K562 (cell line): ENCODE measurements around the gene AGFG2. TPM values are rescaled to one million over a fixed set of nuclear protein-coding genes. Genes with fewer than 3 reads are reported as not detected.
A peak's percentile ranks its signal among the peaks of the same experiment; 100 is the strongest.

Source experiments
- CTCFL ChIP-seq: IDR thresholded peaks from 2 replicates; pipeline ENCODE4 v1.6.1; 2011; ENCODE audit warnings: borderline replicate concordance, low read depth, mild to moderate bottlenecking, moderate library complexity, low read length; ENCODE audit not compliant: insufficient read depth, poor library complexity, severe bottlenecking
- DNMT1 ChIP-seq: fragments of 450-650 bp; IDR thresholded peaks from 2 replicates; pipeline ENCODE4 v1.6.1; 2016; ENCODE audit warnings: antibody characterized with exemption, mild to moderate bottlenecking
- IRF2 ChIP-seq: sonication (generic); formaldehyde crosslinking; IDR thresholded peaks from 2 replicates; pipeline ENCODE4 v1.8.1; 2022; ENCODE audit warnings: mild to moderate bottlenecking, missing genetic modification reagents
- MYNN ChIP-seq, 2 experiments: sonication (generic); formaldehyde crosslinking in 1 of 2; IDR thresholded peaks; 2 replicates each; pipeline versions ENCODE4 v1.5.0 to v1.6.1; 2016 to 2020; ENCODE audit warnings: antibody characterized with exemption in 1 of 2, missing genetic modification reagents in 1 of 2
- NFIX ChIP-seq: fragments of 250-450 bp; sonication (Bioruptor Pico); IDR thresholded peaks from 2 replicates; pipeline ENCODE4 v1.4.0; 2020; ENCODE audit warnings: low read depth, mild to moderate bottlenecking, moderate library complexity
- NR2C2 ChIP-seq, 2 experiments: fragments of 200-800 bp in 1 of 2; sonication (Bioruptor generic) in 1 of 2; sonication (generic) in 1 of 2; formaldehyde crosslinking in 1 of 2; IDR thresholded peaks; 2 replicates each; pipeline versions ENCODE4 v1.6.1 to v1.8.0; 2016 to 2022; ENCODE audit warnings: mild to moderate bottlenecking in 1 of 2, missing compliant biosample characterization in 1 of 2, missing genetic modification characterization in 1 of 2, missing genetic modification reagents in 1 of 2
- PRPF4 ChIP-seq: fragments of 200-400 bp; formaldehyde crosslinking; IDR thresholded peaks from one replicate; pipeline ENCODE4 v1.6.1; 2017; ENCODE audit warnings: low read length, low read depth, mild to moderate bottlenecking; ENCODE audit not compliant: insufficient read depth, poor library complexity, severe bottlenecking
- RAD21 ChIP-seq, 2 experiments: fragments of 250-450 bp in 1 of 2; fragments of 450-650 bp in 1 of 2; sonication (Bioruptor Pico) in 1 of 2; formaldehyde crosslinking in 1 of 2; IDR thresholded peaks in 1 of 2; conservative IDR thresholded peaks in 1 of 2; 2 replicates each; pipeline versions ENCODE4 v1.4.0 to v1.8.0; 2020 to 2022; ENCODE audit warnings: mild to moderate bottlenecking in 2 of 2, moderate library complexity in 1 of 2
- RAD51 ChIP-seq: fragments of 450-650 bp; IDR thresholded peaks from 2 replicates; pipeline ENCODE4 v1.7.1; 2016; ENCODE audit warnings: low read depth, mild to moderate bottlenecking, borderline replicate concordance
- XRCC5 ChIP-seq: fragments of 200-400 bp; formaldehyde crosslinking; IDR thresholded peaks from 2 replicates; pipeline ENCODE4 v1.6.1; 2017; ENCODE audit warnings: low read depth, mild to moderate bottlenecking, low read length
- ZBTB12 ChIP-seq: fragments of 250-450 bp; sonication (Bioruptor Pico); IDR thresholded peaks from 2 replicates; pipeline ENCODE4 v1.4.0; 2020
- ZKSCAN3 ChIP-seq: fragments of 250-450 bp; sonication (Bioruptor Pico); IDR thresholded peaks from 2 replicates; pipeline ENCODE4 v1.4.0; 2020
- polyA plus RNA-seq, 8 experiments: library from polyadenylated mRNA; depleted of rRNA in 4 of 8; stranded (reverse) in 5 of 8; unstranded in 3 of 8; fragments of >200 nt; fragmentation: Nextera tagmentation in 2 of 8; fragmentation: Illumina TruSeq in 1 of 8; extraction: Ambion mirVana in 2 of 8; extraction: Trizol in 1 of 8; gene quantifications; 2 replicates each; pipeline versions ENCODE4 v1.2.1 to v1.2.3, GENCODE V29; 2011 to 2014; ENCODE audit warnings: inconsistent platforms in 1 of 8, missing spikeins in 1 of 8
- total RNA-seq, 7 experiments: library from RNA; depleted of rRNA in 6 of 7; stranded (reverse); fragments of >200 nt in 6 of 7; fragmentation: Illumina TruSeq in 2 of 7; extraction: Trizol in 2 of 7; gene quantifications; 2 replicates each; pipeline versions ENCODE4 v1.2.1 to v1.2.3, GENCODE V29; 2011 to 2021; ENCODE audit warnings: low replicate concordance in 1 of 7
- TF ChIP-seq, protein P1 (sequence below), 2 experiments: fragments of 450-650 bp; IDR thresholded peaks; 2 replicates each; pipeline ENCODE4 v1.6.1; 2018; ENCODE audit warnings: mild to moderate bottlenecking in 2 of 2, low read depth in 1 of 2; ENCODE audit not compliant: partially characterized antibody in 2 of 2
- TF ChIP-seq, protein P2 (sequence below): IDR thresholded peaks from 2 replicates; pipeline ENCODE4 v1.6.1; 2011; ENCODE audit not compliant: insufficient read length; ENCODE audit errors: extremely low read depth
- TF ChIP-seq, protein P3 (sequence below): sonication (generic); formaldehyde crosslinking; IDR thresholded peaks from 2 replicates; pipeline ENCODE4 v1.8.0; 2022; ENCODE audit warnings: missing genetic modification reagents, mild to moderate bottlenecking, moderate library complexity, borderline replicate concordance

AGFG2 gene
- total and polyA plus RNA-seq, 9 of the 15 experiments (the other 6 are each of a cell fraction or from before 2014, with no cell fraction given): 0.31 to 23.1 (median 6.5) TPM

GRCh38 chr7:100568896-100569844 lies 30.2 kb downstream of the AGFG2 start (continued):
- 0 out of 2 replicates have a peak, but pooled peaks have one; percentile 63 for TF ChIP-seq MYNN (IDR thresholded peaks at IDR 0.05)
- no peak for TF ChIP-seq MYNN (CRISPR knock-in tag; IDR thresholded peaks at IDR 0.05)
- TF ChIP-seq IRF2 (CRISPR knock-in tag): no peak
- TF ChIP-seq NFIX (CRISPR knock-in tag): no peak
- TF ChIP-seq, protein P1, sequence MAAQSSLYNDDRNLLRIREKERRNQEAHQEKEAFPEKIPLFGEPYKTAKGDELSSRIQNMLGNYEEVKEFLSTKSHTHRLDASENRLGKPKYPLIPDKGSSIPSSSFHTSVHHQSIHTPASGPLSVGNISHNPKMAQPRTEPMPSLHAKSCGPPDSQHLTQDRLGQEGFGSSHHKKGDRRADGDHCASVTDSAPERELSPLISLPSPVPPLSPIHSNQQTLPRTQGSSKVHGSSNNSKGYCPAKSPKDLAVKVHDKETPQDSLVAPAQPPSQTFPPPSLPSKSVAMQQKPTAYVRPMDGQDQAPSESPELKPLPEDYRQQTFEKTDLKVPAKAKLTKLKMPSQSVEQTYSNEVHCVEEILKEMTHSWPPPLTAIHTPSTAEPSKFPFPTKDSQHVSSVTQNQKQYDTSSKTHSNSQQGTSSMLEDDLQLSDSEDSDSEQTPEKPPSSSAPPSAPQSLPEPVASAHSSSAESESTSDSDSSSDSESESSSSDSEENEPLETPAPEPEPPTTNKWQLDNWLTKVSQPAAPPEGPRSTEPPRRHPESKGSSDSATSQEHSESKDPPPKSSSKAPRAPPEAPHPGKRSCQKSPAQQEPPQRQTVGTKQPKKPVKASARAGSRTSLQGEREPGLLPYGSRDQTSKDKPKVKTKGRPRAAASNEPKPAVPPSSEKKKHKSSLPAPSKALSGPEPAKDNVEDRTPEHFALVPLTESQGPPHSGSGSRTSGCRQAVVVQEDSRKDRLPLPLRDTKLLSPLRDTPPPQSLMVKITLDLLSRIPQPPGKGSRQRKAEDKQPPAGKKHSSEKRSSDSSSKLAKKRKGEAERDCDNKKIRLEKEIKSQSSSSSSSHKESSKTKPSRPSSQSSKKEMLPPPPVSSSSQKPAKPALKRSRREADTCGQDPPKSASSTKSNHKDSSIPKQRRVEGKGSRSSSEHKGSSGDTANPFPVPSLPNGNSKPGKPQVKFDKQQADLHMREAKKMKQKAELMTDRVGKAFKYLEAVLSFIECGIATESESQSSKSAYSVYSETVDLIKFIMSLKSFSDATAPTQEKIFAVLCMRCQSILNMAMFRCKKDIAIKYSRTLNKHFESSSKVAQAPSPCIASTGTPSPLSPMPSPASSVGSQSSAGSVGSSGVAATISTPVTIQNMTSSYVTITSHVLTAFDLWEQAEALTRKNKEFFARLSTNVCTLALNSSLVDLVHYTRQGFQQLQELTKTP (IDR thresholded peaks at IDR 0.05; ENCODE audit: low read depth in 1 of 2, partially characterized antibody in 2 of 2): no peak
- peak; percentile 8 to 49; a peak in 2 of 4 replicates for TF ChIP-seq RAD21 (CRISPR knock-in tag; conservative IDR thresholded peaks at IDR 0.05 in 1 of 2, IDR thresholded peaks at IDR 0.05 in 1 of 2)
- no peak for TF ChIP-seq DNMT1
- peak; percentile 12; the same call in 1 of the 2 replicates for TF ChIP-seq RAD51
- no peak for TF ChIP-seq ZKSCAN3 (CRISPR knock-in tag)
- TF ChIP-seq, protein P2, sequence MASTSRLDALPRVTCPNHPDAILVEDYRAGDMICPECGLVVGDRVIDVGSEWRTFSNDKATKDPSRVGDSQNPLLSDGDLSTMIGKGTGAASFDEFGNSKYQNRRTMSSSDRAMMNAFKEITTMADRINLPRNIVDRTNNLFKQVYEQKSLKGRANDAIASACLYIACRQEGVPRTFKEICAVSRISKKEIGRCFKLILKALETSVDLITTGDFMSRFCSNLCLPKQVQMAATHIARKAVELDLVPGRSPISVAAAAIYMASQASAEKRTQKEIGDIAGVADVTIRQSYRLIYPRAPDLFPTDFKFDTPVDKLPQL: no peak
- TF ChIP-seq, protein P3, sequence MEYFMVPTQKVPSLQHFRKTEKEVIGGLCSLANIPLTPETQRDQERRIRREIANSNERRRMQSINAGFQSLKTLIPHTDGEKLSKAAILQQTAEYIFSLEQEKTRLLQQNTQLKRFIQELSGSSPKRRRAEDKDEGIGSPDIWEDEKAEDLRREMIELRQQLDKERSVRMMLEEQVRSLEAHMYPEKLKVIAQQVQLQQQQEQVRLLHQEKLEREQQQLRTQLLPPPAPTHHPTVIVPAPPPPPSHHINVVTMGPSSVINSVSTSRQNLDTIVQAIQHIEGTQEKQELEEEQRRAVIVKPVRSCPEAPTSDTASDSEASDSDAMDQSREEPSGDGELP: peak; percentile 96
- no peak for TF ChIP-seq XRCC5
- no peak for TF ChIP-seq ZBTB12 (CRISPR knock-in tag)
- TF ChIP-seq CTCFL: peak; percentile 45
- TF ChIP-seq PRPF4: no peak
- TF ChIP-seq NR2C2 (CRISPR knock-in tag; IDR thresholded peaks at IDR 0.05): no peak
- TF ChIP-seq NR2C2 (tag; IDR thresholded peaks at IDR 0.05): no peak
